ENCODE measurements around the gene DGKQ. TPM values are rescaled to one million over a fixed set of nuclear protein-coding genes. Genes with fewer than 3 reads are reported as not detected.
A peak's percentile ranks its signal among the peaks of the same experiment; 100 is the strongest.

Gene DGKQ
- total RNA-seq, 1 donor from 2014 or later = 6.1 TPM

GRCh38 chr4:996997-997374, 23.6 kb upstream of the DGKQ start:
- FAIRE-seq (no peak), DNase-seq (ENCODE audit: low spot score in 2 of 2) (no peak)

DNA sequence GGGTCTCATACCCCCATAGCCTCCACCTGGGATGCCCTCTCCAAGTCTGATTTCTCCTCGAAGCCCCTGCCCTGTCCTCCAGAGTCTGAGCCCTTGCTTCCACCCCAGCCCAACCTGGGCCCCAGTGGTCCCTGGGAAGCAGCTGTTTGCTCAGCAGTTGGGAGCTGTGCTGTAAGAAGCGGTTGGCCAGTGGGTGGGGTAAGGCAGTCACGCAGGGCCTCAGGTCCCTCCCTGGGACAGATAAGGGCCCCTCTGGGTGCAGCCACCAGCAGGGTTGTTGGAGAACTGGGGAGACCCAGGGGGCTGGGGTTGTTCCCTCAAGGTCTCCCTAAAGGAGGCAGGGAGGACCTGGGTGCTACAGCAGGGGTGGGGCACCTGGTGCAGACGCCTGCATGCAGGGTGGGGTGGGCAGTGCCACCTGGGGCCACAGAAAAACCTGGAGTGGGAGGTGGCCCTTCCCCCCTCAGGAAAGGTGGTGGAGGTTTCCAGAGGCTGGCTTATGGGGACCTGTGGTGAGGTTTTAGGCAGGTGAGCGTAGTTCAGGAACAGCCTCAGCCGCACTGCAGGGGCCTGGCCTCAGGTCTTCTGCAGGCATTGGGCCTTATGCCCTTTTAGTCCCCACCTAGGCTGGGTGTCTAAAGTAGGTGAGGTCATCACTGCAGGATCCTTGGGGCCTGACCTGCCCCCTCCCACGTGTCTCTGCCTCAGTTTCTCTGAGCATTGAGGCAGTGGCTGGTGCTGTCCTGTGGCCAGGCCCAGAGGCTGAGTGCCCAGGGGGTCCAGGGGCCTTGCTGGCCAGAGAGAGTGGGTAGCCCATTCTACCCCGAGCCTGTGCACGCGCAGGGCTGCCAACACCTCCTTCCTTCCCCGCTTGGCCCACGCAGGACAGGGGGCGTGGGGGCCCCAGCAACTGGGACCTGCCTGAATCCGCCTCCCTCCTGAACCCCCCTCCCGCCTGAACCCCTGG, 22.9 kb upstream of the DGKQ start:
- no peak for DNase-seq (ENCODE audit: low spot score in 2 of 2)
- FAIRE-seq = no peak

DNA sequence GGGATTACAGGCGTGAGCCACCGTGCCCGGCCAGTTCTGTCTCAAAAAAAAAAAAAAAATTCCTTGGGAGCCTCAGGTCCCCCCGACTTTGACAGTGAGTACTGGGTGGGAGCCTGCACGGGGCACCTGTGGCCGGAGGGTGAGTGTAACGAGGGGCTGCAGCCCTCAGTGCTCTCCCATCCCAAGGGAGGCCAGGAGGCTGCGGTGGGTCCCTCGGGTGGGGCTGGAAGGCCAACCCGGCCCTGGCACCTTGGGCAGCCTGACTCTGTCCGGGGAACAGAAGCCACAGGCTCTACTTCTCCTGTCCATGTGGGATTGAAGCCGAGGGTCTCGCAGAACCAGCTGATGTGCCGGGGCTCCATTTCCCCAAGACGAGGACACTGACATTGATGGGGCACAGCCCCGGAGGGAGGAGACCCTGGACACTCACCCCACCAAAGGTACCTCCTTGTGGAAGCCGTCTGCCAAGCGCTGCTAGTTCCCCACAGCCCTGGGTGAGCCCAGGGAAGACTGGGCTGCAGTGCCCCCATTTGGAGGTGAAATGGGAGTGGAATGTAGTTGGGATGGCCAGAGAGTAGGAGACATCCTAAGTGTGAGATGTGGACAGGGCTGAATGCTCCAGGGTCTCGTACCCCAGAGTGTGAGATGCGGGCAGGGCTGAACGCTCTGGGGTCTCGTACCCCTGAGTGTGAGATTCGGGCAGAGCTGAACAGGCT, 22.1 kb upstream of the DGKQ start:
- FAIRE-seq (no peak), DNase-seq (ENCODE audit: low spot score in 2 of 2) (no peak)

- DNase-seq (ENCODE audit: low spot score in 2 of 2) = no peak
- no peak for FAIRE-seq
Observed at GRCh38 chr4:993111-994029, 20.0 kb upstream of the DGKQ start, which contains the start of gene SLC26A1. Gene SLC26A1, minus strand, starts transcription at chr4:993404. Its CDS starts 1,701 bp downstream, at chr4:991703.

DNA sequence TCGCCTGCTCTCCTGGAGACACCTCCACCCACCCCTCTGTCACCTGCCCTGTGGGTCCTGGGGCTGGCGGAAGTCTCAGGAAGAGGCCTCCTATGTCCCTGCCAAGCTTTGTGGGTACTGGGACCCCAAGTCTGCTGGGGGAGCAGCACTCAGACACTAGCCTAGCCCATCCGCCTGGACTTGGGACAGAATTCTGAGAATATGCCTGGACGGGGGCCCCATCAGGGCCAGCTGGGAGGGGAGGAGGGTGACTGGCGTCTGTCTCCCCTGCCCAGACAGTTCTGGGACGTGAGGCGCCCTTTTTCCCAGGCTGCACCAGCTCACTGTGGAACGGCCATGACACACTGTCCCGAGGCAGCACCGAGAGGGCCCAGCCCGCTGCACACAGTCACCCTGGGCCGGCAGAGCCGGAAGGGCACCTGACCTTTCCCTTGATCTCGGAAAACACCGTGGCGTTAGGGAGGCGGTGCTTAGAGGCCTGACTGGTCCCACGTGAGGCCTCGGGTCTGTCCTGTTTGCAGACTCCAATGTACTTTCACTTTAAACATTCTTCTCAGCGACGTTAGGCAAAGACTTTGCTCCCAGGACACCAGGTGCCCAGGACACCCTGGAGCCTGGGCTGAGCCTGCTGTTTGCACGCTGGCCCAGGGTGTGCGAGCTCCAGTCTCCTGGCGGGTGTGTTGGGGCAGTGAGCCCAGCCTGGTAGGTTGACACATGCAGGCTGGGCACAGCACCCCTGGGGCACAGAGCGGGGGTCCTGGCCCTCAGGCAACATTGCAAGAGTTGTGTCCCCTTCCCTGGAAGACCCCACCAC, 19.1 kb upstream of the DGKQ start:
- DNase-seq (ENCODE audit: low spot score in 2 of 2) = peak in 1 of 2 donors; percentile 55
- FAIRE-seq = no peak

- FAIRE-seq (no peak), DNase-seq (ENCODE audit: low spot score in 2 of 2) (no peak)
Observed at GRCh38 chr4:991451-992296, 18.3 kb upstream of the DGKQ start.

DNA sequence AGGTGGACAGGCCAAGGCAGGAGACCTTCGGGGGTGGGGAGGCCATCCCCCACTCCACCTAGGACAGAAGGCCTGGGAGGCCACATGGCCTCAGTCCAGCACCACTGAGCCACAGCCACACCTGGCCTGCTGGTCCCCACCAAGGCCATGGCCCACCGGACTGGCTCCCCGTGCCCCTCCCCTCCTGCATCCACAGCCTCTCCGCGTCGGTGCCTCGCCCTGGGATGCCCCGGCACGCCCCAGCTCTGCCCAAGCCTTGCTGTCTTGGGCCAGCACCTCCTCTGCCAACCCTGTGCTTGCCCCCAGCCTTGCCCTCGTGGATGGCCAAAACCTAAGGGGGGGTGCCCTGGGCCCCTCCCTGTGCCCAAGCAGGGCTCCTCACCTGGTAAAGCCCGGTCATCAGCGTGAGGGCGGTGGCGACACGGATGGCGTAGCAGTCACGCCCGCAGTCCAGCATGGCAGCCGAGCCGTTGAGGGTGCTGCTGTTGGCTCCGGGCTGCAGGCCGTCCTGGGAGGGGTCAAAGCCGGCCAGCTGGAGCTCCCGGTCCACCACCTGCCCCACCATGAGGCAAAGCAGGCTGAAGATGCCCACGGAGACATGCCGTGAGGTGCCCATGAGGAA, 17.5 kb upstream of the DGKQ start:
- FAIRE-seq = no peak
- DNase-seq (ENCODE audit: low spot score in 2 of 2) = no peak

DNA sequence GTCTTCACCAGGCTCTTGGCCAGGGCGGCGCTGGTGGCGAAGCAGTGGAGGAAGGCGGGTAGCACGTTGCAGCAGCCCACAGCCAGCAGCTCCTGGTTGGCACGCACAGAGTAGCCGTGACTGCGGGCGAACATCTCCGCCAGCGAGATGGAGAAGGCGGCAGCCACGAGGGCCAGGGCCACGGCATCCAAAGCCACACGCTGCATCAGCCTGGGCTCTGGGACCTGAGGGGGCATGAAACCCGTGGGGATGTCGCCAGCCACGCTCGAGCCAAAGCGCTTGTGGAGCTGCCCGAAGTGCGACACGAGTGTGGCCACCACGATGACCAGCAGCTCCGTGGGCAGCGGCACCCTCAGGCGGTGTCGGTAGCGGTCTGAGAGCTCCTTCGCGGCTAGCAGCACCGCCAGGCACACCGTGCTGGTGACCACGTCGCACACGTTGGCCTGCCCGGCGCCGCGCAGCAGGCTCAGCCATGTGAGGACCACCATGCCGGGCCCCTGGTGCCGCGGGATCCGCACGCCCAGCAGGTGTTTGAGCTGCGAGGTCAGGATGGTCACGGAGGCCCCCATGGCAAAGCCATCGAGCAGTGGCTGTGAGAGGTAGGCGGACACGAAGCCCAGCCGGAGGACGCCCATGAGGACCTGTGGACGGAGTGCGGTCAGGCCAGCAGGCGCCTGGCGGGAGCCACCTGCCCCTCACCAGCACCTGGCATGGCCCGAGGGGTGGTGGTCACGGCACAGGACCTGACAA, 16.5 kb upstream of the DGKQ start:
- FAIRE-seq (no peak), DNase-seq (ENCODE audit: low spot score in 2 of 2) (no peak)

DNA sequence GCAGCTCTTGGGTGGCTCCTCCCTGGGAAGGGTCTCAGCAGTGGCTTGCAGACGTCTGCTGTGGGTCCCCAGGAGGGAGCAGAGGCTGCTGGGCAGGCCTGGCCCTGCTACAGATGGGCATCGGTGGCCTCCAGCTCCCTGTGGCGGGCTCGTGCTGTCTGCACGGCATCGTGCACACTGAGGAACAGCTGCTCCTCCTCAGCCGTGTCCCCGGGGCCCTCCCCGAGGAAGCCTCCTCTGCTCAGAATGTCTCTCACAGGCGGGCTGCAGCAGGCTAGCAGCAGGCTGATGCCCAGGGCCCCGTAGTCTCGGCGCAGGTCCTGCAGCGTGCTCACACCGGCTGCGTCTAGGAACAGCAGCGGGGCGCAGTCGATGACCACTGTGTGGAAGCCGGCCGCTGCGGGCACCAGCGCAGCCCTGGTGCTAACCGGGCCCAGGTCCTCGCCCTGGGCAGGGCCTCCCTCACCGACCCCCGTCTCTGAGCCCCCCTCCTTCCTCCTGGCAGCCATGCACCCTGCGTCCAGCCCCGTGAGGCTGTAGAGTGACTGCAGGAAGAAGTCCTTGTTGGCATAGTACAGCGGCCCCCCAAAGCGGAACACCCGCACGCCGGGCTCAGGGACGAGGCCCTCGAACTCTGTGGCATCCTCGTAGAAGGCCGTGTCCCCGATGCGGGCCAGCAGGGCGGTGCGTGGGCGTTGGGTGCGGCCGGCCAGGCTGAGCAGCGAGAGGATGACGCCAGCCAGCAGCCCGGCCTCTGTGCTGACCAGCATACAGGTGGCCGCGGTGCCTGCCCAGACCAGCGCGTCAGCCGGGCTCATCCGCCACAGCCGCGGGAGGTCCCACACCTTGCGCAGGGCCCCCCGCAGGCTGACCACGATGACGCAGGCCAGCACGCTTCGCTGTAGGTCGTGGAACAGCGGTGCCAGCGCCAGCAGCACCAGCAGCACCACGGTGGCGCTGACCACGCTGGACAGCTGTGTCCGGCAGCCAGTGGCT, 15.7 kb upstream of the DGKQ start:
- FAIRE-seq (no peak), DNase-seq (ENCODE audit: low spot score in 2 of 2) (no peak)

DNA sequence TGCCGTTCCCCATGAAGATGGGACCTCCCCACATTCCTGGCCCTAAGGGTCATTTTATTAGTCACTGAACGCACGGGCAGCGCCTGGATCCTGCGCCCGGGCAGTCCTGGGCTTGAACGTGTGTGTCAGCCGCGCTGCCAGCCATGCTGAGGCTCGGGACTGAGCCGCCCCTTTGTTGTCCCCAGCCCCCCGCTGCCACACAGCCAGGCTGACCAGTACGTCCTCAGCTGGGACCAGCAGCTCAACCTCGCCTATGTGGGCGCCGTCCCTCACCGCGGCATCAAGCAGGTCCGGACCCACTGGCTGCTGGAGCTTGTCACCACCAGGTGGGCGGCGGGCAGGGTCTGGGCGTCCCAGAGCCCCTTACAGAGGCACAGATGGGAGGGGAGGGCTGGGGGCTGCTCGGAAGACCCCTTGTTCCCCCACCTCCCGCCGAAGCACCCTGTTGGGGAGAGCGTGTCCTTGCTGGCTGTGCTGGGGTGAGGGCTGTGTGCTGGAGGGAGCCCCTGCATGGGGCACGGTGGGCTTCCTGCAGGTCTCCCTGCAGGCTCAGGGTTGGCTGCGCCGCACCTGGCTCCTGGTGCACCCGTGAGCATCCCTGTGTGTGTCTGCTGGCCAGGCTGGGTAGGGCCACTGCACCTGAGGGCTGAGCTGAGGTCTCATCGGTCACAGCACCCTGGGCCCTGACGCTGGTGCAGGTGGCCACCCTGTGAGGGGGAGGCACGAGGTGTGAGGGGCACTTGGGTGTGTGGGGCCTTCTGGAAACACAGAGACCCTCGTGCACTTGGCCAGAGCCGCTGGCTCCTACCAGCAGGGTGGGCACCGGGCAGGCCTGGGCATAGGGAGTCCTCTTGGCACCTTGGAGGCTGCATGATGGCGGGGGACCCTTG, 14.5 kb upstream of the DGKQ start:
- no peak for DNase-seq (ENCODE audit: low spot score in 2 of 2)
- FAIRE-seq = no peak

GRCh38 chr4:986879-987623, 13.7 kb upstream of the DGKQ start, which contains the start of gene IDUA:
Gene IDUA, plus strand, starts transcription at chr4:987044. Its CDS starts 41 bp downstream, at chr4:987085.
- FAIRE-seq (no peak), DNase-seq (ENCODE audit: low spot score in 2 of 2) (peak; percentile 92 to 94)

GRCh38 chr4:986428-986878, 13.1 kb upstream of the DGKQ start:
- FAIRE-seq = no peak
- DNase-seq (ENCODE audit: low spot score in 2 of 2) = no peak

DNA sequence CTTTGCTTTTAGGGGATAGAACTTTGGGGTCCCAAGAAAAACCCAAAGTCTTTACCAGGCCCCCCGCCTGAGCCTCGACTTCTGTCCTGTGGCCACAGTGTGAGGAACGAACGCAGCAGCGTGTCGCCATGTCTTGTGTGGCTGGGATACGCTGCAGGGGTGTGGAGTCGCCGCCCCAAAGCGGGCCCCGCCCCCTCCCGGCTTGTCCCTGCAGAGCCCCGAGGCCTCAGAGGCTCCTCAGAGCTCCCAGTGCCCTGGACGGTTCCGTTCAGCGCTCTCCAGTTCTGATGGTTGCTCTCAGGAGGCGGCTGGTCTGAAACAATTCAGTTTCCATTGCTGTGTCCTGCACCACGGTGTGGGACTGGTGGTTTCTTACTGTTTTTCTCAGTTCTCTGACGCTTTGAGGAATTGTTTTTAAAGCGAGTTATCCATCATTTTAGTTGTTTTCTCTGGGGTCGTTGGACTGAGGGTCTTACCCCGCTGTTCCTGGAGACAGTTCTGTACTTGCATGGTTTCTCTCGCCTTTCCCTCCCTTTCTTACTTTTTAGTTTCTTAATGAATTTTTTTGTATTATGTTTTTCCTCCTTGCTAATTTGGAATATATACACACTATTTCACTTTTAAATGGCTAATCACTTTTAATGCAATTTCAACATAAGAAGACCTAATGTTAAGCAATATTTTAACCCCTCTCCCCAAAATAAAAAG, 11.9 kb upstream of the DGKQ start:
- no peak for DNase-seq (ENCODE audit: low spot score in 2 of 2)
- FAIRE-seq = no peak
